Immature natural killer cell (primary cell): ENCODE data around the gene CAD. TPM values are rescaled to one million over a fixed set of nuclear protein-coding genes. Genes with fewer than 3 reads are reported as not detected.

Source experiments
- DNase-seq, 3 donors: peaks; one replicate each; pipeline ENCODE4 v3.0.0; 2022; ENCODE audit warnings: mixed read lengths in 1 of 3
- H3K27ac Mint-ChIP-seq, 6 donors: one replicate each; pipeline ENCODE4 v1.8.0; 2020; ENCODE audit warnings: mixed read lengths in 6 of 6, mild to moderate bottlenecking in 5 of 6, inconsistent platforms in 4 of 6, moderate library complexity in 3 of 6
- H3K27me3 Mint-ChIP-seq, 3 donors: one replicate each; pipeline ENCODE4 v1.8.0; 2020 to 2021; ENCODE audit warnings: low read depth in 3 of 3, mild to moderate bottlenecking in 3 of 3, mixed read lengths in 3 of 3, moderate library complexity in 3 of 3, inconsistent platforms in 1 of 3
- H3K36me3 Mint-ChIP-seq, 3 donors: one replicate each; pipeline ENCODE4 v1.8.0; 2020; ENCODE audit warnings: mixed read lengths in 3 of 3, inconsistent platforms in 2 of 3, mild to moderate bottlenecking in 2 of 3
- H3K4me1 Mint-ChIP-seq, 2 donors: one replicate each; pipeline ENCODE4 v1.8.0; 2020; ENCODE audit warnings: inconsistent platforms in 2 of 2, mild to moderate bottlenecking in 2 of 2, mixed read lengths in 2 of 2, moderate library complexity in 1 of 2
- H3K4me3 Mint-ChIP-seq, 5 donors: one replicate each; pipeline ENCODE4 v1.8.0; 2020; ENCODE audit warnings: mild to moderate bottlenecking in 5 of 5, mixed read lengths in 5 of 5, inconsistent platforms in 3 of 5, moderate library complexity in 3 of 5
- H3K9me3 Mint-ChIP-seq, 6 donors: one replicate each; pipeline ENCODE4 v1.8.0; 2020; ENCODE audit warnings: mild to moderate bottlenecking in 6 of 6, mixed read lengths in 6 of 6, inconsistent platforms in 4 of 6, moderate library complexity in 3 of 6
- polyA plus RNA-seq, 3 donors: library from polyadenylated mRNA; unstranded; fragments of 300-500 nt; fragmentation: Illumina TruSeq; gene quantifications; one replicate each; pipeline ENCODE4 v1.2.3, GENCODE V29; 2021

Gene CAD
- polyA plus RNA-seq, 3 donors from 2014 or later = 6.9 to 17.8 (median 8.5) TPM

DNA sequence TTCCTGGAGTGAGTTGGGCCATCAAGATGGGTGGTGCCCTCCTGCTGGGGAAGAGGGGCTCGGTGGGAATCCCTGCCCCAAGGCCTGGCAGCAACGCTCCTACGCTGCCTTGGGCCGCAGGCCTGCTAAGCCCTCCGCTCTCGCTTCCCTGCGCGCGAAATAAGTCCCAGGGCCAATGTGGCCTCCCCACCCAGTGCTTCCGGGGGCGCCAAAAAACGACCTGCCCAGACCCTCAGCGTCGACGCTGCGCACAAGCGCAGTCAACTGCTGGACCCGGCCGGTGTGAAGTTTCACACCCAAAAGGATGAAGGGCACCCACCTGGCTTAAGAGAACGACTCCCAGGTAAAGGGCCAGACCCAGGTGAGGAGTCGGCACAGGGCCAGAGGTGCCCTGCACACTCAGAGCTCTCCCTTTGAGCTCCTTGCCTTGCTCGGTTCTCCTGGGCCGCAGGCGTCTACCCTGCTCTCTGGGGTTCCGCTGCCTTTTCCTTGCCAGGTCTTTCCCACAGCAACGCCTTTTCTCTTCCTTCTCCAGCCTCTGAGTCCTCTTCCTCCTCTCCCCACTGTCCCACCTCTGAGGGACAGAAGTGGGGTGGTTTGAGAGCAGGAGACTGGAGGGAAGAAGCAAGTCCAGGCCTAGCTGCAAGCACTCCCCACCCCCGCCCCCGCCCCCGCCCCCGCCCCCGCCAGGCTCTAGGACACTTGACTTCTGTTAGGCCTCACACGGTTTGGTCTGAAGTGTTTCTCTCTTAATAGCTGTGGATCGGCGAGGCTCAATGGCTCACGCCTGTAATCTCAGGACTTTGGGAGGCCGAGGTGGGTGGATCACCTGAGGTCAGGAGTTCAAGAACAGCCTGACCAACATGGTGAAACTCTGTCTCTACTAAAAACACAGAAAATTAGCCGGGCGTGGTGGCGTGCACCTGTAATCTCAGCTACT is 58.3 kb downstream of the CAD start, which contains the start of gene DNAJC5G:
DNAJC5G (plus strand) TSS at position 223 of the 940 bp plus-strand sequence. CDS start 1,296 bp downstream, outside the sequence.
- Mint-ChIP-seq H3K4me3 (no peak within 1 kb of the TSS), H3K9me3 (peaks cover 0 to 1% (median 0%) of the 10 kb centered on the region in 6 donors), H3K36me3 (no peaks in the 10 kb centered on the region), H3K27ac (no peak within 1 kb of the TSS), H3K4me1 (no peaks in the 10 kb centered on the region), H3K27me3 (peaks cover 2 to 13% (median 4%) of the 10 kb centered on the region in 3 donors)
- DNase-seq = no peak

GRCh38 chr2:27278010-27278409 is 60.8 kb downstream of the CAD start:
- H3K27ac Mint-ChIP-seq = no peak overlapping the region
- no peak for DNase-seq
- H3K27me3 Mint-ChIP-seq = peaks cover 4 to 16% (median 4%) of the 10 kb centered on the region in 3 donors
- H3K4me1 Mint-ChIP-seq = no peaks in the 10 kb centered on the region
- no peak overlapping the region for H3K4me3 Mint-ChIP-seq
- H3K9me3 Mint-ChIP-seq = peaks cover 0 to 1% (median 0%) of the 10 kb centered on the region in 6 donors
- H3K36me3 Mint-ChIP-seq = no peaks in the 10 kb centered on the region

GRCh38 chr2:27280826-27281225 is 63.7 kb downstream of the CAD start:
- no peak for DNase-seq
- no peaks in the 10 kb centered on the region for H3K9me3 Mint-ChIP-seq
- H3K4me3 Mint-ChIP-seq = no peak overlapping the region
- no peaks in the 10 kb centered on the region for H3K4me1 Mint-ChIP-seq
- H3K36me3 Mint-ChIP-seq = no peaks in the 10 kb centered on the region
- H3K27me3 Mint-ChIP-seq = peaks cover 4 to 15% (median 4%) of the 10 kb centered on the region in 3 donors
- no peak overlapping the region for H3K27ac Mint-ChIP-seq

DNA sequence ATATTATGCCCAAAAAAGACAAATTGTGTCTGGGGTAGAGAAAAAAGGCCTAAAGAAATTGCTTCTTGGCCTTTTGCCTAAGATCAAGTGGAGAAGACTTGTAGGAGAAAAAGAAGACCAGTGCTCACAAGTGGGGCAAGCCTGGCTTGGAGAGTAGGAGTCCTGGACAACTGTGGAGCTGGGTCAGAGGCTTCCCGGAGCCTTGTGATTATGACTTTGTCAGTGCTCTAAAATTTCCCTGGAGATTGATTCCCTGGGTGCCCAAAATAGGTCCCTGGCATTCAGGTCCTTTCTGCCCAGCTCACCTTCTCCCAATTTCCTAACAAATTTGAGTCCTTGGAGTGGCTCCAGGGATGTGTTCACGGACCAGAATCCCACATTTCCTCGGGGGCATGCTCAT is 64.3 kb downstream of the CAD start:
- H3K4me3 Mint-ChIP-seq = no peak overlapping the region
- no peaks in the 10 kb centered on the region for H3K9me3 Mint-ChIP-seq
- no peak for DNase-seq
- H3K36me3 Mint-ChIP-seq = no peaks in the 10 kb centered on the region
- H3K4me1 Mint-ChIP-seq = no peaks in the 10 kb centered on the region
- H3K27me3 Mint-ChIP-seq = peaks cover 4 to 14% (median 4%) of the 10 kb centered on the region in 3 donors
- H3K27ac Mint-ChIP-seq = no peak overlapping the region

- Mint-ChIP-seq H3K9me3 (no peaks in the 10 kb centered on the region), H3K27ac (no peak within 1 kb of the TSS), H3K27me3 (peaks cover 4 to 12% (median 4%) of the 10 kb centered on the region in 3 donors), H3K4me1 (no peaks in the 10 kb centered on the region), H3K36me3 (no peaks in the 10 kb centered on the region), H3K4me3 (no peak within 1 kb of the TSS)
- no peak for DNase-seq
Observed at GRCh38 chr2:27281855-27282559, 64.8 kb downstream of the CAD start, which contains the start of gene TRIM54. TSS of gene TRIM54 (plus strand) at chr2:27282429. CDS start at chr2:27282732, 303 bp downstream.

DNA sequence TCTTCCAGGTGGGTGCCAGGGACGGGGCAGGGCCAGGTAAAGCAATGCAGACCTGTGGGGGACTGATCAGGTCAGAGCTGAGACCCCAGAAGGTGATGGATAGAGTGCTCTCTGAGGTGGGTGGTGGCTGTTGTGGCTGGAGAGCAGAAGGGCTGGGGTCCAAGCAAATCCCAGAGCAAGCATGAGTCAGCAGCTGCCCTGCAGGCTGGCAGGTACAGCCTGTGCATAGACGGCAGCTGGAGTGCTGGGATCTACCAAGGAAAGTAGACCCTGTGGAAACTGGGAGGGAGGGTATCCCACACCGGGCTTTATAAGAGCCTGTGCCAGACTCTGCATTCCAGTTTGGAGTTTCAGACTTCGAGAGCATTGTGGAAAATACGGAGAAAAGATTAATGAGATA is 65.7 kb downstream of the CAD start:
- no peak for DNase-seq
- no peak overlapping the region for H3K27ac Mint-ChIP-seq
- no peaks in the 10 kb centered on the region for H3K36me3 Mint-ChIP-seq
- H3K27me3 Mint-ChIP-seq = peaks cover 4 to 12% (median 5%) of the 10 kb centered on the region in 3 donors
- H3K9me3 Mint-ChIP-seq = no peaks in the 10 kb centered on the region
- no peaks in the 10 kb centered on the region for H3K4me1 Mint-ChIP-seq
- no peak overlapping the region for H3K4me3 Mint-ChIP-seq

GRCh38 chr2:27284996-27285395 is 67.8 kb downstream of the CAD start:
- H3K27me3 Mint-ChIP-seq = peaks cover 5 to 9% (median 5%) of the 10 kb centered on the region in 3 donors
- no peaks in the 10 kb centered on the region for H3K4me1 Mint-ChIP-seq
- no peak overlapping the region for H3K27ac Mint-ChIP-seq
- no peak overlapping the region for H3K4me3 Mint-ChIP-seq
- no peak for DNase-seq
- no peaks in the 10 kb centered on the region for H3K9me3 Mint-ChIP-seq
- no peaks in the 10 kb centered on the region for H3K36me3 Mint-ChIP-seq

GRCh38 chr2:27285481-27285880 is 68.3 kb downstream of the CAD start:
- H3K9me3 Mint-ChIP-seq = no peaks in the 10 kb centered on the region
- H3K36me3 Mint-ChIP-seq = no peaks in the 10 kb centered on the region
- peaks cover 0 to 2% of the 10 kb centered on the region in 2 donors for H3K4me1 Mint-ChIP-seq
- no peak for DNase-seq
- H3K4me3 Mint-ChIP-seq = no peak overlapping the region
- H3K27me3 Mint-ChIP-seq = peaks cover 3 to 8% (median 5%) of the 10 kb centered on the region in 3 donors
- no peak overlapping the region for H3K27ac Mint-ChIP-seq

DNA sequence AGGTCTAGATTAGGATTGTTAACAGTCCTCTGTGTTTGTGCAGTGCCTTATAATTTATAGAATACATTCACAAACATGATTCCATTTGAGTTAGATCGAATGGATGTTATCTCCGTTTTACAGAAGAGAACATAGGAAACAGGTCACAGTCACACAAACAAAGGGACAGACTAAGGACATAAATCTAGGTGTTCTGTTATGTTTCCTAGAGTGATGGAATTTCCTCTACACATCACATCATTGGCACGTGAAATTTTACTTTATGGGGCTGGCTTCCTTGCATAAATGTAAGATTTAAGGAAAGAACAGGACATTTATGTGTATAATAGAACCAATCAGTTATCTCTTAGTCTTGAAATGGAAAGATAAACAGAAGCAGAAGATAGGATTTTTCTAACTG is 71.4 kb downstream of the CAD start:
- no peak for DNase-seq
- peaks cover 0 to 3% of the 10 kb centered on the region in 2 donors for H3K4me1 Mint-ChIP-seq
- no peak overlapping the region for H3K27ac Mint-ChIP-seq
- H3K36me3 Mint-ChIP-seq = no peaks in the 10 kb centered on the region
- H3K4me3 Mint-ChIP-seq = no peak overlapping the region
- no peaks in the 10 kb centered on the region for H3K9me3 Mint-ChIP-seq
- peaks cover 1 to 13% (median 5%) of the 10 kb centered on the region in 3 donors for H3K27me3 Mint-ChIP-seq

- H3K27me3 Mint-ChIP-seq = peaks cover 1 to 13% (median 3%) of the 10 kb centered on the region in 3 donors
- no peak overlapping the region for H3K27ac Mint-ChIP-seq
- no peaks in the 10 kb centered on the region for H3K9me3 Mint-ChIP-seq
- H3K4me3 Mint-ChIP-seq = peak overlapping the region in 1 of 5 donors; percentile 18
- peaks cover 0 to 3% of the 10 kb centered on the region in 2 donors for H3K4me1 Mint-ChIP-seq
- no peaks in the 10 kb centered on the region for H3K36me3 Mint-ChIP-seq
- no peak for DNase-seq
Observed at GRCh38 chr2:27290549-27290948, 73.4 kb downstream of the CAD start.

DNA sequence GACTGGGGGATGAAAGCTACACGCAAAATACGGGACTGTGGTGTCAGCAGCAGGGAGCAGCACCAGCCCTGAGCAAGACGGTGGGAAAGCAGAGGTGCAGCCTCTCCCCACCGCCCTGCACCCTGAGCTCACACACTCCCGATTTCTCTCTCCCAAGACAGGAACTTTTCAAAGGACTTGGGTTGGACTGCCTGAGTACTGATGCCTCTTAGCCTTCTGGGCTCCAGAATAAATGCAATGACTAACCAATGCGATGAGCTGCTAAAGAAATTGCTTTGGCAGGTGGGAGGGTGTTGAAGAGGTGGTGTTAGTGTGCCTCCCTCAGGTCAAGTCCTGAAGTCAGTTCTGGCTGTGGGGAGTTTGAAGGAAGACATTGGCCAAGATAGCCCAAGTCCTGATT is 74.7 kb downstream of the CAD start:
- peaks cover 1 to 13% (median 2%) of the 10 kb centered on the region in 3 donors for H3K27me3 Mint-ChIP-seq
- H3K4me3 Mint-ChIP-seq = no peak overlapping the region
- peaks cover 0 to 3% of the 10 kb centered on the region in 2 donors for H3K4me1 Mint-ChIP-seq
- DNase-seq = no peak
- no peak overlapping the region for H3K27ac Mint-ChIP-seq
- H3K9me3 Mint-ChIP-seq = no peaks in the 10 kb centered on the region
- H3K36me3 Mint-ChIP-seq = no peaks in the 10 kb centered on the region
